ENCODE data around the gene FCMR.

Gene FCMR, protein sequence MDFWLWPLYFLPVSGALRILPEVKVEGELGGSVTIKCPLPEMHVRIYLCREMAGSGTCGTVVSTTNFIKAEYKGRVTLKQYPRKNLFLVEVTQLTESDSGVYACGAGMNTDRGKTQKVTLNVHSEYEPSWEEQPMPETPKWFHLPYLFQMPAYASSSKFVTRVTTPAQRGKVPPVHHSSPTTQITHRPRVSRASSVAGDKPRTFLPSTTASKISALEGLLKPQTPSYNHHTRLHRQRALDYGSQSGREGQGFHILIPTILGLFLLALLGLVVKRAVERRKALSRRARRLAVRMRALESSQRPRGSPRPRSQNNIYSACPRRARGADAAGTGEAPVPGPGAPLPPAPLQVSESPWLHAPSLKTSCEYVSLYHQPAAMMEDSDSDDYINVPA

GRCh38 chr1:206921772-206922265, at the start of gene FCMR:
Gene FCMR, minus strand, starts transcription at chr1:206921941. Its CDS starts 87 bp downstream, at chr1:206921854.
- DNase-seq: peak; percentile 82

- DNase-seq: peak; percentile 61
Observed at GRCh38 chr1:206971029-206971655, 49.4 kb upstream of the FCMR start.

DNA sequence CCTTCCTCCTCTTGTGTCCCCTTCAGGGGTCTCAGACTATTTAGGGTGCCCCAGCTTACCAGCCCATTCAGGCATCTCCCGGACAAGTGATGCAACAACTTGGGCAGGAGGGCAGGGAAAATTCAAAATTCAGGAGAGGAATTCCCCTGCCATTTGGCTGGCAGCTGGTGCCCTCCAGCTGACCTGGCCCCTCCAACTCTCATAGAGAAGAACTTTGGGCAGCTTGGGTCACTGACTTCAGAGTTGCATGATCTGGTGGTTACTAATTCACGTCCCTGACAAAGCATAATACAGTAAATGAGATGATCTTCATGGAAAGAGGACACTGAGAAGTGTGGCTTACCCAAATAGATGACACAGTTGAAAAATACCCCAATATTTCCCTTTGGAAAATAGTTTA, 48.7 kb upstream of the FCMR start, which contains the start of gene FCAMR:
Gene FCAMR (minus strand): TSS at position 15 of the 400 bp plus-strand sequence. CDS start 335 bp downstream, outside the sequence.
- no peak for DNase-seq

- DNase-seq: no peak
Observed at GRCh38 chr1:206969090-206969489, 47.3 kb upstream of the FCMR start.

GRCh38 chr1:206967096-206967849, 45.5 kb upstream of the FCMR start:
- no peak for DNase-seq

DNA sequence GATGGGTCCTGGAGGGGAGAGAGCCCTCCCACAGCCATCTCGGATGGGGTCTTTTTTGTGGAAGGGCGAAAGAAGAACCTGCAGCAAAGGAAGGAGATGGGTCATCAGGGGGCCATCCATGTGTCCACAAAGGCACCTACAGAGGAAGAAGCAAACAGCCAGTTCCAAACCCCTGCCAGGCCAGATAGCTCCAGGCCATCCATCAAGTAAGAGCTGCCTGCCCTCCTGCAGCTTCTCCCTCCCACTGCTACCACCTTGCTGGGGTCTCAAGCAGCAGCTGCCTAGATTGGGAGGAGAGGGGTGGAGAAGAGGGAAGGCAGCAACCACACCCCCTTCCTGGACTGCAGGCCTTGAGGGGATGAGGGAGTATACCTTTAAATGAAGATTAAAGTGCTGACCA, 44.0 kb upstream of the FCMR start:
- DNase-seq: no peak

DNA sequence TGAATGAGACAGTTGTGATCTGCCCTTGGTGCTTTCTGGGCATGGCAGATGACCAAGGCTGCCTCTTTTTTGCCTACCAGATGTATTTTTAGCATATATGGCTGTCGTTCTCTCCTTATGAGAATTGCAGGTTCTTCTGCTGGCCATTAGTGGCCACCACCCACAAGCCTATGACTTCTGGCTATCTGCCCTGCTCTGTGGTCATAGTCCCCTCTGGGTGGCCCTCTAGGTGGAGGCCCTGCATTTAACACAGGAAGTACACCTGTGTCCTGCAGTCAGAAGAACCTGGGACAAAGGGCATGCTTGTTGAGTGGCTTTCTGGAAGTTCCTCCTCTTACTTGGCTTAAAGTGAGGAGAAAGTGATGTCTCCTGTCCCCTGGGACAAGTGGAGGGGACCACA, 42.0 kb upstream of the FCMR start:
- peak; percentile 46 for DNase-seq

DNA sequence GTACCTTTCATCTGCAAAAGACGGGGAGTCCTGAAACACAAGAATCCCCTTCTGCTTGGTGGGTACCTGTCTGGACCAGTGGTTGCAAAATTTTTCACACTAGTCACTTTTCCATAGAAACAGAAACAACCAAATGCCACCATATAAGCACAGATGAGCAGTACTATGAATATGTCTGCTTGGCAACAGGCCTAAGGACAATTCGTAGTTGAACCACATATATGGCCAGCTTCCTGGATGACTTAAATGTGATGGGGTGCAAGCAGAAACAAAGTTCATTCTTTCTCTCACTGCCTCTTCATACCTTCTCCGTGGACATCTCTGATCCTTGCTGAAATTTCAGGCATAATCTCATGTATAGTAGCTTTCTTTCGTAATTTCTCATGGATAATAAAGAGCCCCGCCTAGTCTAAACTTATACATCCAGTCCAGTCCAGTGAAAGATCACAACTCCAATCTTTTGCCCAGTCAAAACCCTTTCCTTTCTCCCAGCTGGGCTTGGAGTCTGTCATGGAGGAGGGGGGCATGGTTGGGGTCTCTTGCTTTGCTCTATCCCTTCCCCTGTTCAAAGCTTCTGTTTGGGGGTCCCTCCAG, 41.5 kb upstream of the FCMR start:
- DNase-seq: no peak

DNA sequence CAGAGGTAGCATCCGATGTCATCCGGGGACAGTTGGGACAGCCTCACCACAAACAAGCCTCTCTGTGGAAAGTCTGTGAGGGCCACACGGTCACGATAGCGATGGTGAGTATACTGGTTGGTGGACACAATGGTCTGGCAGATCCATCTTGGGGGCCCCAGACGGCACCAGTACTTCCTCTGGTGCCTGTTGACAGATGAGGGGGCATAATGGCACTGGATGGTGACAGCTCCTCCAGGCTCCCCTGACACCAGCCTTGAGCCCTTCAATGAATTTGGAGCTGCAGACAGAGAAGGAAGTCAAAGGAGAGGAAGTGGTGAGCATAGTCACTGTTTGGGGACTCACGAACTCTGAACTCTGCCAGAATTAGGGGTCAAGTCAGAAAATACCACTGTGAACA, 40.5 kb upstream of the FCMR start:
- no peak for DNase-seq

DNA sequence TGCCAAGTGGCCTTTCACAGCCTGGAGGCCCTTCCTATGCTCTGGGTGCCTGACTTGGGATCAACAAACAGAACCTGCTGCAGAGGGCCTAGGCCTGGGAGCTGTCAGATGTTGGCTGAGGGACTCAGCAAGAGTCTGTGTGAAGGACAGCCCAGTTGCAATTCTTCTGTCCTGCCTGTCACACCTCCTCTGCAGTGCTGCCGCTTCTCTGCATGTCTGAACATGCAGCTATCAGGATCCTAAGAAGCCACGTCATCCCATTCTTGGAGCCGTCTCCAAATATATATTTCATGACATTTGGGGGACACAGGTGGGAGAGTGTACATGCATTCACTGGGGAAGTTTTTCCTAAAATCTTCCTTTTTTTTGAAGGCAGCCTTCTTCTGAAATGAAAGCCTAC, 39.9 kb upstream of the FCMR start:
- DNase-seq: no peak

DNA sequence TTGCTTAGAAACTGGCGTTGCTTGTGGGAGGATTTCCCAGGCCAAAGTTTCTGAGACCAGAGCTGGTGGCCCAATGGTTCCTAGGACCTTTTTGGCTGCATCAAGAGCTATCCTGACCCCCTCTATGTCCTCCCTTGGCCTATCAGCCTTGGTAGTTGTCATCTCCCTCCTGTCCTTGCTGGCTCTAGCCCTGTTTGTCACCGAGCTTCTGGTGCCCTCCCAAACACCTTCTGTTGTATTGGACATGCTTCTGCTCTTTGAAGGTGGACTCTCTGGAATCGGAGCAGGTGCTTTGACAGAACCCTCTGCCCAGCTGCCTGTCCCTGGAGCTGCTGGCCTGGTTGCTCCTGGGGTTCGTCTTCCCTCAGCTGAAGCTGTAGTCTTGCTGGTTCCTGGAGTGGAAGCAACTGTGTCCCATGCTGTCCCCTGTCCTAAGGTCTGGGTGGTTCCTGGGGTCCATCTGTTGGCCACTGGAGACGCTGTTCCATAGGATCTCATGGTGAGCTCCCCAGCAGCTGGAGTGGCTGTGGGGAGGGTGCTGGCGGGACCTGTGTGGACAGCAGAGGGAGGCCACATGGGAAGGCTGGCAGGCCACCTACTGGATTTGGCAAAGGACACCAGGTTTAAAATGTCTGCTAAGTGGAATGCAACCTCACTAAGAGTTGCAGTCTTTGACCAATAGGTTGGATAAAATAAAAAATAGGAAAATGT, 39.1 kb upstream of the FCMR start:
- DNase-seq: no peak

GRCh38 chr1:206958144-206958543, 36.4 kb upstream of the FCMR start:
- no peak for DNase-seq

DNA sequence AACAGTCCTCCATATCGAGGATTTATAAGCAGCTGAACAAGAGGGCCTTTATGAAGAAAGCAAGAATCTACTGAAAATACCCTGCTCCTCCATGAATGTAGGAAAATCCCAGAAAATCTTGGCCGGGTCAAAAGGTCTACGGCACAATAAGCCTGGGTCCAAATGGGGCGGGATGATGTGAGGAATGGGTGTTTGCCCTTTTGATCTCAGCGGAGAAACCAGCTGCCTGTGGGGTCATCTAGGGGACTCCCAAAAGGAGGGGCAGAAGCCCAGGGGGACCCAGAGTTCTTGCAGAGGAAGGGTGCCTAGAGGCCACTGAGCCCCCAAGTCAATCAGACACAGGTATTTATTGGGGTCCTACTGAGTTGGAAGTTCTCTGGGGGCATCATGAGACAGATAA, 35.9 kb upstream of the FCMR start:
- no peak for DNase-seq

GRCh38 chr1:206955476-206956451, 34.0 kb upstream of the FCMR start:
- DNase-seq: peak; percentile 31

DNA sequence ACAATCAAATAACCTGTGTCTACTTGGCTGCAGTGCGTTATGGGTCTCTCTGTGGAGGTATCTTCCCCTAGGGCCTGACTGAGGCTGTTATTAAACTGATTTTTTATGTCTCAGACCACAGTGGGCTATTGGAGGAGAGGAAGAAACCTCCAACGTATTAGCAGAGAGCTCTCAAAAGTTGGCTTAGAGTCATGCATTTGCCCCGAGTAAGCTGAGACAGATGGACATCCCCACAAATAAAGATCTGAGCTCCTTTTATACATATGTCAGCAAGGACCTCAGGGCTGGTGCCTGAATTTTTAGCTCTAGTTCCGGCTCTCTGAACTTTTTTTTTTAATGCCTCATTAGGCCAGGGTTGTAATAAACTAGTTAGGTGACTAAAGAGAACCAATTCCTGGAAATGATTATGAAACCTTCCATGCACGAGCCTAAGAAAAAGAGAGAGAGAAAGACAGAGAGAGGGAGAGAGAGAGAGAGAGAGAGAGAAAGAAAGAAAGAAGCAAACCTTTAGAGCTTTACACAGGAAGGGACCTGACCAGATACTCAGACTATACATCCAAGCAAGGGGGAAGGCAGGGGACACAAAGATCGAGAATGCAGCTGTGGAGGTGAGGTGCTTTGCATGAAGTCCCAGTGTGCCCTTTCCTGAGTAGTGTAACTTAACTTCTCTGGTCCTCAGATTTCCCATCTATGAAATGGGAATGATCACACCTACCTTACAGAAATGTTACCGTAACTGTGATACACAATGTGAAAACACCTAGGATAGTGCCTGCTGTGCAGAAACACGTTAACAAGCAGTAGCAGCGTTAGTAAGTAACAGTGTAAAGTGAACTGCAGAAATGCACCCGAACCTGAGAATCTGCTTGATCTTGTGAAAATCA, 33.0 kb upstream of the FCMR start:
- DNase-seq: no peak

DNA sequence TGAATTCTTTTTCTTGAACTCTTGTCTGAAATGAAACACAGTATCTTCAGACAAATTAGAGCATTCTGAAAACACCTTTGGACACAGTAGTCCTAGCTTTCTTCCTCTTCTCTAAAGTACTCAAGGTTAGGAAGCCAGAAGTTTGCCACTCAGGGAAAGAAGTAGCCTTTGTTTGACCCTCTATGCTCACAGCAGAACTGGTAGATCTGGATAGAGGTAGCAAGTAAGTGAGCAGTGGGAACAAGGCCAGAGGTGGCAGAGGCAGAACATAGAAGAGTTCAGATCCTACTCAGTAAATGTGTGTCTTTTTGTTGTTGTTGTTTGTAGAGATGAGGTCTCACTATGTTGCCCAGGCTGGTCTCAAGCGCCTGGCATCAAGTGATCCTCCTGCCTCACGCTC, 31.9 kb upstream of the FCMR start:
- no peak for DNase-seq

DNA sequence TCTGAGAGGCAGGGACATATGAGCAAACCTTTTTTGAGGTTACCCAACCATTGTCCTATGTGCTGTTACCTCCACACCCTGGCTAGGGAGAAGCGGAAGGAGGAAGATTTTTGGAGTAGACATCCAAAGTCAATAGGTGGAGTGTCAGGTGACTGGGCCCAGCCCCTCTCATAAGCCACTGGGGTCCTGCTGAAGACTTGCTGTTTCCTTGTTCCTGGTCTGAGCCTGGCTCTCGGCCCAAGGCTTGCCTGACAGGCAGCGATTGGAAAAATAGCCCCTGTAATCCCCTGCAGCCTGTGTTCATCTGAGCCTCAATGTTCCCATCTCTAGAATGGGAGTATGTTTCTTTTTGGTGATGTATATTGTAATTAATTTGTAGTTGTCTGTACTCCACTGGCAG, 31.4 kb upstream of the FCMR start:
- DNase-seq: no peak

DNA sequence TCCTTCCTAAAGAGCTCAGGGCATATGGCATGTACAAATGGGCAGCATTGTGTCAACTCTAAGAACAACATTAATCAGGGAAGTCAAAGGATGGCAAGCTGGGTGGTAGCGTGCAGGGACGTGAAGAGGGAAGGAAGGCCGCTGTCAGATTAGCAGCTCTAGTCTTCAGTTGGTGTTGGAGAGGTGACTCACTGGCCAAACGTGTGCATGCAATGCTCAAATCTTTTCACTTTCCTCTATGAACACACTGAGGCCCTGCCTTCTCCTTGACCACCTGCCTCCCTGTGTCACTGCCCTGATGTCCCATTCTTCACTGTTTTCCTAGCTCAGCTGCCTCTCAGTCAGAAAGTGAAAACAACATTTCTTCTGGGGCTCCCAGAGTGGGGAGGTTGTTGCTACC, 30.4 kb upstream of the FCMR start:
- no peak for DNase-seq

GRCh38 chr1:206951318-206952100, 29.8 kb upstream of the FCMR start:
- no peak for DNase-seq
